OCI-LY1 (cell line): Measurements from ENCODE around the gene CD79A.

ENCODE experiments used
- EZH2 ChIP-seq: fragments of 200-600 bp; sonication (generic), shearing (Covaris generic); IDR thresholded peaks from 2 replicates; pipeline ENCODE4 v1.8.0; 2017; ENCODE audit warnings: borderline replicate concordance, mixed run types, mild to moderate bottlenecking, antibody characterized with exemption, low read length, moderate library complexity, mixed read lengths
- TF ChIP-seq, protein P1 (sequence below): fragments of 200-600 bp; sonication (generic), shearing (Covaris generic); IDR thresholded peaks from 2 replicates; pipeline ENCODE4 v1.5.1; 2017; ENCODE audit warnings: mild to moderate bottlenecking, antibody characterized with exemption, low read length, moderate library complexity, mixed read lengths

DNA sequence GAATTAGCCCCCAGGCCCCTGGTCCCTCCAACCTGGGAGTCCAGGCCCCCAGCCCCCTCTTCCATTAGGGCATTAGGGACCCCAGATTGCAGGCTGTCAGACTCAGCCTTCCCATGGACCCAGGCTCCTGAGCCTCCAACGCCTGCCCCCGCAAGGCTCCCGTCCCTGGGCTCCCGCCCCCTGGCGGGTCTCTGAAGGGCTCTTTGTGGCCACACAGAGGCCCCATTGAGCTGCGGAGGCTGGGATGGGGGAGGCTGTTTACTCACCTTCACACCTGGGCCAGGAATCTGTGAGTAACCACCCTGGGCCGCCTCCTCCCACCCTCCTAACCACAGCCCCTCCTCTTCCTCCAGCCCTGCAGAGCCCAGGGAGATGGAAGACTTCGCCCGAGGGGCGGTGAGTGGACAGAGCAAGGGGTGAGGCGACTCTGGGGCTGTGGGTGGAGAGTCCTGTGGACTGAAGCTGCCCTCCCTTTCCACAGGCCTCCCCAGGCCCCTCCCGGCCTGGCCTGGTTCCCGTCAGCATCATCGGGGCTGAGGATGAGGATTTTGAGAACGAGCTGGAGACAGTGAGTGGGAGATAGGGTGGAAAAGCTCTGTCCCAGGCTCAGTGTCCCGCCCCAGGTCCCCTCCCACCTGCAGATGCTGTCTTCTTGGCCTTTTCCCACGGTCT is 10.8 kb downstream of the CD79A start:
- TF ChIP-seq, protein P1, sequence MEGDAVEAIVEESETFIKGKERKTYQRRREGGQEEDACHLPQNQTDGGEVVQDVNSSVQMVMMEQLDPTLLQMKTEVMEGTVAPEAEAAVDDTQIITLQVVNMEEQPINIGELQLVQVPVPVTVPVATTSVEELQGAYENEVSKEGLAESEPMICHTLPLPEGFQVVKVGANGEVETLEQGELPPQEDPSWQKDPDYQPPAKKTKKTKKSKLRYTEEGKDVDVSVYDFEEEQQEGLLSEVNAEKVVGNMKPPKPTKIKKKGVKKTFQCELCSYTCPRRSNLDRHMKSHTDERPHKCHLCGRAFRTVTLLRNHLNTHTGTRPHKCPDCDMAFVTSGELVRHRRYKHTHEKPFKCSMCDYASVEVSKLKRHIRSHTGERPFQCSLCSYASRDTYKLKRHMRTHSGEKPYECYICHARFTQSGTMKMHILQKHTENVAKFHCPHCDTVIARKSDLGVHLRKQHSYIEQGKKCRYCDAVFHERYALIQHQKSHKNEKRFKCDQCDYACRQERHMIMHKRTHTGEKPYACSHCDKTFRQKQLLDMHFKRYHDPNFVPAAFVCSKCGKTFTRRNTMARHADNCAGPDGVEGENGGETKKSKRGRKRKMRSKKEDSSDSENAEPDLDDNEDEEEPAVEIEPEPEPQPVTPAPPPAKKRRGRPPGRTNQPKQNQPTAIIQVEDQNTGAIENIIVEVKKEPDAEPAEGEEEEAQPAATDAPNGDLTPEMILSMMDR = peak; percentile 69
- no peak for TF ChIP-seq EZH2
